NCI-H345 treated with DMSO at 0.1 percent for 48 hours (cell line): Measurements from ENCODE around the gene ANKRD22.

Experiments
- DNase-seq: peaks from one replicate; lab custom pipeline; 2025; ENCODE audit not compliant: unreplicated experiment; lab: John Stamatoyannopoulos, UW

Gene ANKRD22

DNA sequence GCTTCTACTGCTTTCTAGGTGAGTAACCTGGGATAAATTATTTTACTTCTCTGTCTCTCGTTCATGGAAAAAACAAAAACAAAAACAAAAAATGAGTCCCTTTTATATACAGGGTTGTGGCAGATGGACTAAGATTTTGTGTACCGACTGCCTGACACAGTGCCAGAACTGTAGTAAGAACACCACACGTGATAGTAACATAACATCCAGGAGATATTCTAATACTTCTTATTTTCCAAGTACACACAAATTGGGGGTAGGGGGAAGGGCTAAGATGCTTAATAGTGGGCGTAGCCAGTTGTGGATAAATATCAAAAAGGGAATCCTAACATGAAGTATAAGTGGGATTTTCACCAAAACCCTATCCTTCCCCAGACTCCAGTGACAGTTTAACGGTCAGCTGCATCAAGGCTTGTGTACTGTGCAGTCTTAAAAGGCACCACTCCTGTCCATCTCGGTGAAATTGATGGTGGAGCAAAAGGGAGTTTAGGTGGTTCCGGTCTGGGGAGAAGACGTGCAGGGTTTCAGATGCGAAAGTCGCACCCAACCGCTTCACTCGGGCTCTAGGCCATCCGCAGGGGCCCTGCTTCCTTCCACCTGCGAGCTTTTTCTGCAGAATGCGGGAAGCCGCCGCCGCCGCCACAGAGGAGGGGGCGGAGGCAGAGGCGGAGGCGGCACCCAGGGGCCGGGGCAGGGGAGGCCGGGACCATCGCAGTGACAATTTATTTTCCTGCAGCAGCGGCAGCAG is 28.1 kb upstream of the ANKRD22 start, which contains the start of gene STAMBPL1:
STAMBPL1 (plus strand) TSS at position 712 of the 748 bp plus-strand sequence. CDS start 21,464 bp downstream, outside the sequence.
- DNase-seq = peak; percentile 33

DNA sequence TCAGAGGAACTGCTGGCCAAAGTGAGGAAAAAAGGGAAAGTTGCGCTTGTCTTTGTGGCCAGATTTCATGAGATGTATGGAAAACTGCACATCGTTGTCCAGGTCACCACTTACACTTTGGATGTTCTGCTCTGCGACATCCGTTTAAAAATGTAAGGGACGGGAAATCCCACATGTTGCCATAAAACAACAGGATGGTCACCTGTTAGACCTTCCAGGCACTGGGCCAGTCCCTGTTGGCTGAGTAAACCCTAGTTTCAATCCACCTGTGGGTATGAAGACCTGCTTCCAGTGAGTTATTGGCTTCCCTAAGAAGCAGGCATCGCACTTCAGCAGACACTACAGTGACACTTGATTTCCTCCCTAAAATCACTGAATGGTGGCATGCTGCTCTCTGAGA is 25.7 kb upstream of the ANKRD22 start:
- DNase-seq = no peak

DNA sequence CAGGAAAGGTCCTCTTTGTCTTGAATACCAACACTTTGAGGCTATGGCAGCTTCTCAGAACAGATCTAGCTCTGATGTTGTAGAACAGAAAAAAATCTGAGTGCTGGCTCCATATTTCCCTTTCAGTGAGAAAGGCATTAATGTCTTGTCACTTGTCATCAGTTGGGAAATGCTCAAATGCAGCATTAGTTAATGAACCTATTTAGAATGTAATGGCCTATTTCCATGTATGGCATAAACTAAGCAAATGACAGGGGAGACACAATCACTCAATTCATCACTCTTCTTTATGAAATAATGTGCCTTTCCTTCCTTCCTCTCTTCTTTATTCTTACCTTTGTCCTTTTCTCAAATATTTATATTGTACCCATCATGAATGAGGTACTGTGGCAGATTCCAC is 23.4 kb upstream of the ANKRD22 start:
- no peak for DNase-seq

GRCh38 chr10:88874281-88874680 is 22.6 kb upstream of the ANKRD22 start:
- DNase-seq = no peak

- DNase-seq = no peak
Observed at GRCh38 chr10:88873757-88874156, 22.1 kb upstream of the ANKRD22 start.

DNA sequence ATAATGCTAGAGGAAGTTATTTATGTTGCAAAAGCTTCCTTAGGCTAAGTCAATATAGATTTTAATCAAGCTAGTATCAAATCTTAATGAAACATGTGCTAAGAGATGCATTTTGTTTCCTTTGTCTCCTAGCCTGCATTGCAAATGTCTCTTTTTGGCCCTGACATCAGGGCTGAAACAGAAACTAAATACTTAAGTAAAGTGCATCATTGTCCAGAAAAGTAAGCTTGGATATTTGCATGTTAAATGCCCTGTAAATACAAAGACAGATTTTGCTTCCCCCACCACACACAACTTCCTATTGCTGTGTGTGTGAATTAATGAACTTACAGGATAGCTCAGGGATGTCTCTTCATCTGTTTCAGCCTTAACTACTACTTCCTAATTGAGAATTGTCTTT is 18.4 kb upstream of the ANKRD22 start:
- no peak for DNase-seq

DNA sequence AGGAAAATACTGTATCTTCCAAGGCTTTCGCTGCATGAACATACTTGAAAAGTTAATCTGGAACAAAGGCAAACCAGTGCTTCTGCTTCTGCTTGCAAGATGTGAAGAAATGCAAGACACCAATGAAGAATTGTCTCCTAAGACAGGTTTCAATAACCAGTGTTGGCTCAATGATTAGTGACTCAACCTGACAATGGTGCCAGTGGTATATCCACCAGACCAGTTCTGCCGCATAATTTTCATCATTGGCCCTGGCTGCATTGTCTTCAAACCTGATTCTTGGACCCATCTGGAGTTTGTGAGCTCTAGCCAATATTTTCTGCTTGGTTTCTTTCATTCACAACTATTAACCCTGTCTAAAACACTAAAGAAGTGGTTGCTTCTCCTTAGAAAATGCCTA is 14.8 kb upstream of the ANKRD22 start:
- no peak for DNase-seq

DNA sequence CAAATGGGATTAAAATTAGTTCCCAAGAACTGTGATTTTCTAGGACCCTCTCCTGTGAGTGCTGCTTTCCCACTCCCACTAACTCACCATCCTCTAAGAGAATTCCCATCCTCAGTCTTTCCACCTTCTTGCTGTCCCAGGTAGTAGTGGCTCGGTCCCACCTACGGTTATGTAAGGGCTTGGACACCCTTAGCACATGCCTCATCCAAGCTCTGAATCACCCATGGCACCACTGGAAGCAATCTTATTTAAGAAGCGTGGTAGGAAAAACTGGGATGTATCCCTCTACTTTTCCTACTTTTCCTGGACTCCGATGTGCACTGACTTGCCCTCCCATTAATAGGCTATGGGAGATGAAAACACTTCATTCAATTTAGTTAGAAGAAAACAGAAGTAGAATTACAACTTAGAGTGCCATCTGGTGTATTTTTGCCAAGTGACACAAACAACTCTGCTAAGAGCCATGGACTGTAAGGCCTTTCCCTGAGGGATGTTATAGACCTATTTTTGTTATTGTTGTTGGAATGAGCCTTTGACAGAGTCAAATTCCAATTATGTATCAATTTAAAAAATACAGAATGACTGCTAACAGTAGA is 13.7 kb upstream of the ANKRD22 start:
- DNase-seq = no peak

GRCh38 chr10:88861036-88861435 is 9.4 kb upstream of the ANKRD22 start:
- no peak for DNase-seq

DNA sequence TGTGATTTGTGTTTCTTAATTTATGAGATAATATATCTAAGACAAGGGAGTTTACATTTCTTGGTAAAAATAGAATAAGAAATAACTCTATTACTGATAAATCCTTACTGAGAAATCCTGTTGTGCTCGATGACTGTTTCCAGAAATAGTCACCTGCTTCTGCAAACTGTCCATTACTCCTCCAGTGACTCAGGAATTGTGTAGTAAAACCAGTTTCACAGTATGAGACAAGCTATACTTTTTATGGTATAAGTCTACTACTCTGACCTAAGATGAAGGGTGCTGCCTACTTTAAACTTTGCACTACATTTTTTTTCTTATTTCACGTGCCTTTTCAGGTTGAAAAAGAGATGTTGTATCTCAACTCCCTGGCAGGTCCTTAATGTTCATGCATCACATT is 6.8 kb upstream of the ANKRD22 start:
- no peak for DNase-seq

- DNase-seq = no peak
Observed at GRCh38 chr10:88857831-88858230, 6.2 kb upstream of the ANKRD22 start.

DNA sequence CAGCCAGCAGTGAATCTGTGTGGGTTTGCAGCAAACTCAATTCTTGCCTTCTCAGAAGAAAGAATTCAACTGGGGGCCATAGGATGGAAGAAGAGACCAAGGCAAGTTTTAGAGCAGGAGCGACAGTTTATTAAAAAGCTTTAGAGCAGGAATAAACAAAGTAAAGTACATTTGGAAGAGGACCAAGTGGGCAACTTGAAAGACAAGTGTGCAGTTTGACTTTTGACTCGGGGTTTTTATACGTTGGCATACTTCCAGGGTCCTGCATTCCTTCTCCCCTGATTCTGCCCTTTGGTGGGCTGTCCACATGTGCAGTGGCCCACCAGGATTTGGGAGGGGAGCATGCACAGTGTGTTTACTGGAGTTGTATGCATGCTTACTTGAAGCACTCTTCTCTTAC is 3.0 kb upstream of the ANKRD22 start:
- DNase-seq = no peak

DNA sequence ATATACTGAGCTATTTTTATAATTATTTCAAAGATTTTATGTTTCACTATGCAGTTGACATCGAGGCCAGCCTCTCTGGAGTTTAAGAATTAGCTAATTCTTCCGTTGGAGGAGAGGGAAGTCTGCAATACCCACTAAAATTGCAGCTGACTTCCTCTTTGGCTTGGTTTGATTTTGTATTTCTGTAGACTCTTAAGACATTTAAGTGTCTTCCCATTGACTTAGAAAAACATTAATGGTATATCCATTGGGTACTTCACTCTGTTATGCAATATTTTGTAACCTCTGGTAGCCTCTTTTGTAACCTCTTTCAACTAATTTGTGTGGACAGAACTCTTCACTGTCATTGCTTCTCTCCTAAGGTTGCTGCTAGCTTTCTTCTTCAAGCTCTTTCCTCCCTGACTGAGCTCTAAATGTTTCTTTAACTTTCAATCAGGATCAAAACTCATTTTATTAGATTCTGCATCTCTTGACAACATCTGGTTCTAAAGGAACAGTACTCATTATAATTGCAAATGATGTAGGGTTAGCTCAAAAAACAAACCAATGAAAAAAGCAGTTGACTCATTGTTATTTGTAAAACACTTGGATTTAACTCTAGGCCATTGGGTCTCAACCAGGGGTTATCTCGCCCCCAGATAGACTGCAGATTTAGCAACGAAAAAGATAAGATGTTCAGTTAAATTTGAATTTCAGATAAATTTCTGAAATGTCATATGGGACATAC is 1.7 kb upstream of the ANKRD22 start:
- DNase-seq = no peak

- no peak for DNase-seq
Observed at GRCh38 chr10:88852327-88852726, 683 bp upstream of the ANKRD22 start.

GRCh38 chr10:88850712-88851111 is 932 bp downstream of the ANKRD22 start:
- no peak for DNase-seq

- no peak for DNase-seq
Observed at GRCh38 chr10:88849234-88849633, 2.4 kb downstream of the ANKRD22 start.

- no peak for DNase-seq
Observed at GRCh38 chr10:88848499-88848898, 3.1 kb downstream of the ANKRD22 start.

DNA sequence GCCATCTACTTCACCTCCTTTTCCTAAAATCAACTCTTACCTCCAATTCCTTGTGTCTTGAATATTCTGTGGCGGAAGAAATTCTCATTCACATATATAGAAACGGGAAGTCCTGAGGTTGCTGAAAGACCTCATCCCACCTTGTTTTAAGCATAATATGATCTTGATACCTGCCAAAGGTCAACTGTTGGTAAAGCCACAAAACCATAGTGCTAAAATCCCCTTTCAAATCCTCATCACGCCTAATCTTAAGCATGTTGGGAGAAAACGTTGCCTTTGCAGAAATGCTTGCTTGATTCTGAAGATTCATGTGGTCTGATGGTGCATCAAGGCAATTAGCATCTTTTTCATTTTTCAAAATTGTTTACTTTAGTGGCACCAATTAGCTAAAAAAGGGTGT is 8.5 kb downstream of the ANKRD22 start:
- DNase-seq = no peak

DNA sequence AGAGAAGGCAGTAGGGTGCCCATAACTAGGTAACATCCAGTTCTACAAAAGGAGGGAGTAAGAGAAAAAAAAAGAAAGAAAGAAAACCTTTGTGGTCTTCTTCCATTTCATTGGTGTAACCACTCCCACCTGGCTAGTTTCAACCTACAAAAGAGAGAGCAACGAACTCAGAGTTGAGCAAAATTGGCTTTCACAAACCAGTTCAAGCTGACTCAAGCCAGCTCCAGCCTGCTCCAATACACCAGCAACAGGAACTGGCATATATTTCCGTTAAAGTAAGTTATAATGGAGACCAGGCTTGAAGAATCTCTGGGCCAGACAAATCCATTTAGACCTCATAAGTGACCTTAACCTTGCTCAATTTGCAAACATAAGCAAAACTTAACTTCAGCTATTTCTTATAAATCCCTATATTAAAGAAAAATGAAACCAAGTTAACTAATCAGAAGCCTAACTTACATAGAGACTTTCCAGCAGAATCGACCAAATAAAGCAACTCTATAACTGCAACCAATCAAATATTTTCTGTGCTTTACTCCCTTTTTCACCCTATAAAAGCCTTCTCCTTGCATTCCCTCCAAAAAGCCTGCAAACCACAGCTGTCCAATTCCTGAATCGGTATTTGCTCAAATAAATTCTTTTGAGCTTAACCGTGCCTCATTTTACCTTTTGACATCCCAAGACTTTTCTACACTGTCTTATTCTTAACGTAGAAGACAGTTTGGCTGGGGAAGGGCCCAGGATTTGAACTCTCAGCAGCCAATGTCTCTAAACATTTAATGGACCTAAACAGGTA is 10.1 kb downstream of the ANKRD22 start:
- DNase-seq = no peak

DNA sequence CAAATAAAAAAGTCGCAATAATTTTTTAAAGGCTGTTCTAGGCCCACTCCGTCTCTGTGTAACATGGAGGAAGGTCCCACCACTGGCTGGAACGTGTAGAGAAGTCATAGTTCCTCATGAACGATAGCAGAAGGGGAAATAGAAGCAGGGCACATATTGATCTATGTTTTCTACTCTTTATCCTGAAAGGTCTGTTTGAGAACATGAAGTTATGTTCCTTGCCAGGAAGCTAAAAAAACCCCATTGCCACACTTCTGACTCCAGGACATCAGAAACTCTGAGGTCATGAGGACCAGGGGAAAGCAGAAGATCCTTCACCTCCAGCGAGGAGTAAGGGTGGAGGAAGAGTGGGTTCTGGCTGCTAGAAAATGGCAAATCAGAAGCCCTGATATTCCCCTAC is 10.8 kb downstream of the ANKRD22 start:
- DNase-seq = no peak

DNA sequence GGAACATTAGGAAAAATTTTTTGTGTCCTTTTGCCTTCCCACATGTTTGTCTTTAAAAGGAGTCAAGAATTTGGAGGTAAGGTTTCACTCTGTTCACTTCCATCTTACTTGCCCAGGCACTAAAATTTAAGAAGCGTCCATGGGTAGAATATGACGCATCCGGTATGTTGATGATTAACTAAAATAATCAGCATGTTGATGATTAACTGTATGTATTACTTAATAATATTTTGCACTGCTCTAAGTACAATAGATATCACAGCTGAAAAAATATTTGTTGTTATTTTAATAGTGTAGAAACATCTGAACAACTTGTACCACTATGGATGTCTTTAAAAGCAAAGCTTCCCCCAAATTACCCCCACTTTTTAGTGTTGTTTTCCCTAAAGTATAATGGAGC is 11.5 kb downstream of the ANKRD22 start:
- no peak for DNase-seq
